DMS79 (cell line): Measurements from ENCODE around the gene SPOUT1.

Experiments used
- DNase-seq: peaks from one replicate; lab custom pipeline; 2025; lab: John Stamatoyannopoulos, UW

SPOUT1 gene

GRCh38 chr9:128771745-128772519, 57.7 kb downstream of the SPOUT1 start, which contains the start of gene ZER1:
Gene ZER1, minus strand, starts transcription at chr9:128771927. Its CDS starts 16,362 bp downstream, at chr9:128755565.
- peak; percentile 78 for DNase-seq

- peak; percentile 15 for DNase-seq
Observed at GRCh38 chr9:128771094-128771721, 58.4 kb downstream of the SPOUT1 start.

- DNase-seq, result no peak
Observed at GRCh38 chr9:128770286-128771030, 59.1 kb downstream of the SPOUT1 start.
